Activated CD8-positive, alpha-beta memory T cell treated with anti-CD3 and anti-CD28 coated beads for 48 hours (primary cell): ENCODE data around the gene PLA2G12B.
"Not testable (repeated sequence)": the region's sequence is repeated elsewhere in the genome, so short reads cannot be mapped to it uniquely, and the experiment has no call there.

Source experiments
- DNase-seq, 3 experiments: peaks; one replicate each; pipeline ENCODE4 v3.0.0-alpha.2; 2020; ENCODE audit warnings: low read depth in 2 of 3, low spot score in 2 of 3

The PLA2G12B gene

GRCh38 chr10:72943498-72944234 is 10.9 kb downstream of the PLA2G12B start:
- DNase-seq: no peak

- no peak for DNase-seq
These were observed 19.2 kb downstream of the PLA2G12B start for GRCh38 chr10:72935361-72935760.

GRCh38 chr10:72932259-72933015 is 22.2 kb downstream of the PLA2G12B start:
- no peak for DNase-seq

GRCh38 chr10:72930276-72930675 is 24.3 kb downstream of the PLA2G12B start:
- DNase-seq: no peak

GRCh38 chr10:72928798-72929197 is 25.8 kb downstream of the PLA2G12B start:
- DNase-seq: no peak

- no peak for DNase-seq
These were observed 27.1 kb downstream of the PLA2G12B start for GRCh38 chr10:72927485-72927884.

GRCh38 chr10:72925951-72926465 is 28.6 kb downstream of the PLA2G12B start:
- DNase-seq: no peak

- DNase-seq: no peak
These were observed 30.3 kb downstream of the PLA2G12B start for GRCh38 chr10:72924351-72924750.

- not testable (repeated sequence) for DNase-seq
These were observed 33.4 kb downstream of the PLA2G12B start for GRCh38 chr10:72921147-72921683.

- no peak for DNase-seq
These were observed 36.3 kb downstream of the PLA2G12B start for GRCh38 chr10:72918352-72918751.

- DNase-seq: not testable (repeated sequence)
These were observed 36.7 kb downstream of the PLA2G12B start for GRCh38 chr10:72917803-72918332.

GRCh38 chr10:72917201-72917600 is 37.4 kb downstream of the PLA2G12B start:
- not testable (repeated sequence) for DNase-seq

- DNase-seq: no peak
These were observed 41.3 kb downstream of the PLA2G12B start for GRCh38 chr10:72913287-72913686.

GRCh38 chr10:72912736-72913135 is 41.9 kb downstream of the PLA2G12B start:
- DNase-seq: no peak

GRCh38 chr10:72911758-72912157 is 42.8 kb downstream of the PLA2G12B start:
- no peak for DNase-seq

- DNase-seq: no peak
These were observed 43.9 kb downstream of the PLA2G12B start for GRCh38 chr10:72910705-72911104.

GRCh38 chr10:72906446-72906845 is 48.2 kb downstream of the PLA2G12B start:
- DNase-seq: no peak

GRCh38 chr10:72904806-72905205 is 49.8 kb downstream of the PLA2G12B start:
- DNase-seq: no peak

- not testable (repeated sequence) for DNase-seq
These were observed 50.6 kb downstream of the PLA2G12B start for GRCh38 chr10:72903941-72904446.

GRCh38 chr10:72899545-72899944 is 55.1 kb downstream of the PLA2G12B start:
- DNase-seq: no peak

GRCh38 chr10:72898616-72899015 is 56.0 kb downstream of the PLA2G12B start:
- DNase-seq: no peak
